ENCODE measurements around the gene SCYL1. TPM values are rescaled to one million over a fixed set of nuclear protein-coding genes. Genes with fewer than 3 reads are reported as not detected.

SCYL1 gene
- total and polyA plus RNA-seq, 2 experiments from 2014 or later = 52.7 to 66.1 TPM

DNA sequence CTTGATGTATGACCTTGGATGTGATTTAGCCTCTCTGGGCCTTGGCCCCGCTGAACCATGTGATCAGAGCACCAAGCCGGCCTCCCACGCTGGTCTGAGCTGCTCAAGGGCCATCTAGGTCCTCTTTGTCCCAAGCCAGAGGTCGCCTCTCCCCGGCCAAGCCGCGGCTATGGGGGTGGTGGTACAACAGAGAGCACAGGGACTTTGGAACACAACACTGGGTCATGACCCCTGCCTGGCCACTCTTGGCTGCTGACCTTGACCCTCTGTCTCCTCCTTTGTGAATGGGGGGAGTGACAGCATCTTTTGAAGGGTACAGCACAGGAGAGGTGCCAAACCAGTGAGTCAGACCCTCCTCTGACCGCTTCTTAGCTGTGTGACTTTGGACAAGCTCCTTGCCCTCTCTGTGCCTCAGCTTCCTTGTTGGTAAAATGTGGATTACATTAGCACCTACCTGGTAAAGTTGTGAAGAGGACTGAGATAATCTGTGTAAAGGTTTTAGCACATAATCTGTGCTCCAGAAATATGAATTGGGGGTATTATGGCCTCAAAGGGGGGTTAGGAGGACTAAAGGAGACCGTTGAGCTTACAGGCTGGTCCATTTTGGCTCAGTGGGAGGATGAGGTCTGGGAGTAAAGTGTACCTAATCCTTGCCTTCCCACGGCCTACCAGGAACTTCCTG, 4.7 kb downstream of the SCYL1 start:
- Histone ChIP-seq H4K20me1 (replicated peaks; ENCODE audit: insufficient read depth) (peaks cover 2% of the 10 kb centered on the region; the same call in 1 of the 2 replicates), H3K4me3 (no peak overlapping the region)
- H3K27ac Mint-ChIP-seq = no peak overlapping the region

More for the DNA sequence above, 4.7 kb downstream of the SCYL1 start:
- H3K79me2 ChIP-seq (replicated peaks; ENCODE audit: insufficient read depth) = no peaks in the 10 kb centered on the region
- H3K36me3 ChIP-seq (ENCODE audit: insufficient read depth) = no peaks in the 10 kb centered on the region; the same call in 1 of the 2 replicates
- ATAC-seq (no peak), DNase-seq (ENCODE audit: low spot score) (no peak)
- no peaks in the 10 kb centered on the region for H3K9me3 Mint-ChIP-seq
- peaks cover 3% of the 10 kb centered on the region; the same call in 1 of the 2 replicates for H3K4me1 ChIP-seq (ENCODE audit: insufficient read depth)
- H3K4me3 Mint-ChIP-seq = no peak overlapping the region; the same call in 2 of the 3 replicates
- peaks cover 43% of the 10 kb centered on the region for H3K36me3 Mint-ChIP-seq (ENCODE audit: low read depth)
- H3K4me1 Mint-ChIP-seq = peaks cover 4% of the 10 kb centered on the region; the same call in 2 of the 3 replicates
- no peaks in the 10 kb centered on the region for H3K9me2 ChIP-seq (ENCODE audit: insufficient read depth)
- H3F3A ChIP-seq (replicated peaks; ENCODE audit: low read depth) = peaks cover 19% of the 10 kb centered on the region; the same call in 1 of the 2 replicates
- TF ChIP-seq NANOG (IDR thresholded peaks at IDR 0.05; ENCODE audit: borderline replicate concordance) (no peak), EZH2 (IDR thresholded peaks at IDR 0.05; ENCODE audit: low read depth, unreplicated experiment) (no peak), ZNF114 (CRISPR knock-in tag; IDR thresholded peaks at IDR 0.05) (no peak), STAT1 (IDR thresholded peaks at IDR 0.05; ENCODE audit: unreplicated experiment) (no peak), EZH2phosphoT487 (IDR thresholded peaks at IDR 0.05; ENCODE audit: unreplicated experiment) (no peak), JUNB (IDR thresholded peaks at IDR 0.05; ENCODE audit: unreplicated experiment) (no peak), POLR2AphosphoS5 (IDR thresholded peaks at IDR 0.05; ENCODE audit: low read depth) (no peak), CREB1 (CRISPR knock-in tag; IDR thresholded peaks at IDR 0.05; ENCODE audit: low read depth) (no peak), ZNF331 (CRISPR knock-in tag; IDR thresholded peaks at IDR 0.05; ENCODE audit: low read depth) (no peak)
- TF ChIP-seq, protein P1, sequence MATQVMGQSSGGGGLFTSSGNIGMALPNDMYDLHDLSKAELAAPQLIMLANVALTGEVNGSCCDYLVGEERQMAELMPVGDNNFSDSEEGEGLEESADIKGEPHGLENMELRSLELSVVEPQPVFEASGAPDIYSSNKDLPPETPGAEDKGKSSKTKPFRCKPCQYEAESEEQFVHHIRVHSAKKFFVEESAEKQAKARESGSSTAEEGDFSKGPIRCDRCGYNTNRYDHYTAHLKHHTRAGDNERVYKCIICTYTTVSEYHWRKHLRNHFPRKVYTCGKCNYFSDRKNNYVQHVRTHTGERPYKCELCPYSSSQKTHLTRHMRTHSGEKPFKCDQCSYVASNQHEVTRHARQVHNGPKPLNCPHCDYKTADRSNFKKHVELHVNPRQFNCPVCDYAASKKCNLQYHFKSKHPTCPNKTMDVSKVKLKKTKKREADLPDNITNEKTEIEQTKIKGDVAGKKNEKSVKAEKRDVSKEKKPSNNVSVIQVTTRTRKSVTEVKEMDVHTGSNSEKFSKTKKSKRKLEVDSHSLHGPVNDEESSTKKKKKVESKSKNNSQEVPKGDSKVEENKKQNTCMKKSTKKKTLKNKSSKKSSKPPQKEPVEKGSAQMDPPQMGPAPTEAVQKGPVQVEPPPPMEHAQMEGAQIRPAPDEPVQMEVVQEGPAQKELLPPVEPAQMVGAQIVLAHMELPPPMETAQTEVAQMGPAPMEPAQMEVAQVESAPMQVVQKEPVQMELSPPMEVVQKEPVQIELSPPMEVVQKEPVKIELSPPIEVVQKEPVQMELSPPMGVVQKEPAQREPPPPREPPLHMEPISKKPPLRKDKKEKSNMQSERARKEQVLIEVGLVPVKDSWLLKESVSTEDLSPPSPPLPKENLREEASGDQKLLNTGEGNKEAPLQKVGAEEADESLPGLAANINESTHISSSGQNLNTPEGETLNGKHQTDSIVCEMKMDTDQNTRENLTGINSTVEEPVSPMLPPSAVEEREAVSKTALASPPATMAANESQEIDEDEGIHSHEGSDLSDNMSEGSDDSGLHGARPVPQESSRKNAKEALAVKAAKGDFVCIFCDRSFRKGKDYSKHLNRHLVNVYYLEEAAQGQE (IDR thresholded peaks at IDR 0.05; ENCODE audit: unreplicated experiment) = no peak
- TF ChIP-seq, protein P2, sequence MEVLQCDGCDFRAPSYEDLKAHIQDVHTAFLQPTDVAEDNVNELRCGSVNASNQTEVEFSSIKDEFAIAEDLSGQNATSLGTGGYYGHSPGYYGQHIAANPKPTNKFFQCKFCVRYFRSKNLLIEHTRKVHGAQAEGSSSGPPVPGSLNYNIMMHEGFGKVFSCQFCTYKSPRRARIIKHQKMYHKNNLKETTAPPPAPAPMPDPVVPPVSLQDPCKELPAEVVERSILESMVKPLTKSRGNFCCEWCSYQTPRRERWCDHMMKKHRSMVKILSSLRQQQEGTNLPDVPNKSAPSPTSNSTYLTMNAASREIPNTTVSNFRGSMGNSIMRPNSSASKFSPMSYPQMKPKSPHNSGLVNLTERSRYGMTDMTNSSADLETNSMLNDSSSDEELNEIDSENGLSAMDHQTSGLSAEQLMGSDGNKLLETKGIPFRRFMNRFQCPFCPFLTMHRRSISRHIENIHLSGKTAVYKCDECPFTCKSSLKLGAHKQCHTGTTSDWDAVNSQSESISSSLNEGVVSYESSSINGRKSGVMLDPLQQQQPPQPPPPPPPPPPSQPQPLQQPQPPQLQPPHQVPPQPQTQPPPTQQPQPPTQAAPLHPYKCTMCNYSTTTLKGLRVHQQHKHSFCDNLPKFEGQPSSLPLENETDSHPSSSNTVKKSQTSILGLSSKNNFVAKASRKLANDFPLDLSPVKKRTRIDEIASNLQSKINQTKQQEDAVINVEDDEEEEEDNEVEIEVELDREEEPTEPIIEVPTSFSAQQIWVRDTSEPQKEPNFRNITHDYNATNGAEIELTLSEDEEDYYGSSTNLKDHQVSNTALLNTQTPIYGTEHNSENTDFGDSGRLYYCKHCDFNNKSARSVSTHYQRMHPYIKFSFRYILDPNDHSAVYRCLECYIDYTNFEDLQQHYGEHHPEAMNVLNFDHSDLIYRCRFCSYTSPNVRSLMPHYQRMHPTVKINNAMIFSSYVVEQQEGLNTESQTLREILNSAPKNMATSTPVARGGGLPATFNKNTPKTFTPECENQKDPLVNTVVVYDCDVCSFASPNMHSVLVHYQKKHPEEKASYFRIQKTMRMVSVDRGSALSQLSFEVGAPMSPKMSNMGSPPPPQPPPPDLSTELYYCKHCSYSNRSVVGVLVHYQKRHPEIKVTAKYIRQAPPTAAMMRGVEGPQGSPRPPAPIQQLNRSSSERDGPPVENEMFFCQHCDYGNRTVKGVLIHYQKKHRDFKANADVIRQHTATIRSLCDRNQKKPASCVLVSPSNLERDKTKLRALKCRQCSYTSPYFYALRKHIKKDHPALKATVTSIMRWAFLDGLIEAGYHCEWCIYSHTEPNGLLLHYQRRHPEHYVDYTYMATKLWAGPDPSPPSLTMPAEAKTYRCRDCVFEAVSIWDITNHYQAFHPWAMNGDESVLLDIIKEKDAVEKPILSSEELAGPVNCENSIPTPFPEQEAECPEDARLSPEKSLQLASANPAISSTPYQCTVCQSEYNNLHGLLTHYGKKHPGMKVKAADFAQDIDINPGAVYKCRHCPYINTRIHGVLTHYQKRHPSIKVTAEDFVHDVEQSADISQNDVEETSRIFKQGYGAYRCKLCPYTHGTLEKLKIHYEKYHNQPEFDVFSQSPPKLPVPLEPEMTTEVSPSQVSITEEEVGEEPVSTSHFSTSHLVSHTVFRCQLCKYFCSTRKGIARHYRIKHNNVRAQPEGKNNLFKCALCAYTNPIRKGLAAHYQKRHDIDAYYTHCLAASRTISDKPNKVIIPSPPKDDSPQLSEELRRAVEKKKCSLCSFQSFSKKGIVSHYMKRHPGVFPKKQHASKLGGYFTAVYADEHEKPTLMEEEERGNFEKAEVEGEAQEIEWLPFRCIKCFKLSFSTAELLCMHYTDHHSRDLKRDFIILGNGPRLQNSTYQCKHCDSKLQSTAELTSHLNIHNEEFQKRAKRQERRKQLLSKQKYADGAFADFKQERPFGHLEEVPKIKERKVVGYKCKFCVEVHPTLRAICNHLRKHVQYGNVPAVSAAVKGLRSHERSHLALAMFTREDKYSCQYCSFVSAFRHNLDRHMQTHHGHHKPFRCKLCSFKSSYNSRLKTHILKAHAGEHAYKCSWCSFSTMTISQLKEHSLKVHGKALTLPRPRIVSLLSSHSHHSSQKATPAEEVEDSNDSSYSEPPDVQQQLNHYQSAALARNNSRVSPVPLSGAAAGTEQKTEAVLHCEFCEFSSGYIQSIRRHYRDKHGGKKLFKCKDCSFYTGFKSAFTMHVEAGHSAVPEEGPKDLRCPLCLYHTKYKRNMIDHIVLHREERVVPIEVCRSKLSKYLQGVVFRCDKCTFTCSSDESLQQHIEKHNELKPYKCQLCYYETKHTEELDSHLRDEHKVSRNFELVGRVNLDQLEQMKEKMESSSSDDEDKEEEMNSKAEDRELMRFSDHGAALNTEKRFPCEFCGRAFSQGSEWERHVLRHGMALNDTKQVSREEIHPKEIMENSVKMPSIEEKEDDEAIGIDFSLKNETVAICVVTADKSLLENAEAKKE (CRISPR knock-in tag; IDR thresholded peaks at IDR 0.05) = no peak
- TF ChIP-seq, protein P3, sequence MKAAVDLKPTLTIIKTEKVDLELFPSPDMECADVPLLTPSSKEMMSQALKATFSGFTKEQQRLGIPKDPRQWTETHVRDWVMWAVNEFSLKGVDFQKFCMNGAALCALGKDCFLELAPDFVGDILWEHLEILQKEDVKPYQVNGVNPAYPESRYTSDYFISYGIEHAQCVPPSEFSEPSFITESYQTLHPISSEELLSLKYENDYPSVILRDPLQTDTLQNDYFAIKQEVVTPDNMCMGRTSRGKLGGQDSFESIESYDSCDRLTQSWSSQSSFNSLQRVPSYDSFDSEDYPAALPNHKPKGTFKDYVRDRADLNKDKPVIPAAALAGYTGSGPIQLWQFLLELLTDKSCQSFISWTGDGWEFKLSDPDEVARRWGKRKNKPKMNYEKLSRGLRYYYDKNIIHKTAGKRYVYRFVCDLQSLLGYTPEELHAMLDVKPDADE (IDR thresholded peaks at IDR 0.05) = no peak
- TF ChIP-seq, protein P4, sequence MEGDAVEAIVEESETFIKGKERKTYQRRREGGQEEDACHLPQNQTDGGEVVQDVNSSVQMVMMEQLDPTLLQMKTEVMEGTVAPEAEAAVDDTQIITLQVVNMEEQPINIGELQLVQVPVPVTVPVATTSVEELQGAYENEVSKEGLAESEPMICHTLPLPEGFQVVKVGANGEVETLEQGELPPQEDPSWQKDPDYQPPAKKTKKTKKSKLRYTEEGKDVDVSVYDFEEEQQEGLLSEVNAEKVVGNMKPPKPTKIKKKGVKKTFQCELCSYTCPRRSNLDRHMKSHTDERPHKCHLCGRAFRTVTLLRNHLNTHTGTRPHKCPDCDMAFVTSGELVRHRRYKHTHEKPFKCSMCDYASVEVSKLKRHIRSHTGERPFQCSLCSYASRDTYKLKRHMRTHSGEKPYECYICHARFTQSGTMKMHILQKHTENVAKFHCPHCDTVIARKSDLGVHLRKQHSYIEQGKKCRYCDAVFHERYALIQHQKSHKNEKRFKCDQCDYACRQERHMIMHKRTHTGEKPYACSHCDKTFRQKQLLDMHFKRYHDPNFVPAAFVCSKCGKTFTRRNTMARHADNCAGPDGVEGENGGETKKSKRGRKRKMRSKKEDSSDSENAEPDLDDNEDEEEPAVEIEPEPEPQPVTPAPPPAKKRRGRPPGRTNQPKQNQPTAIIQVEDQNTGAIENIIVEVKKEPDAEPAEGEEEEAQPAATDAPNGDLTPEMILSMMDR (conservative IDR thresholded peaks at IDR 0.05; ENCODE audit: low read depth in 2 of 2) = no peak
- H3K27me3 ChIP-seq (ENCODE audit: insufficient read depth) = no peaks in the 10 kb centered on the region
- H3K27ac ChIP-seq (ENCODE audit: low read depth) = no peak overlapping the region
- no peak overlapping the region for H3K4me2 ChIP-seq
- H2AFZ ChIP-seq = no peak overlapping the region
- peaks cover 3% of the 10 kb centered on the region for H3K27me3 Mint-ChIP-seq (ENCODE audit: insufficient read depth, low read depth, poor library complexity)
